H1 (cell line): ENCODE measurements around the gene CXCL6. TPM values are rescaled to one million over a fixed set of nuclear protein-coding genes. Genes with fewer than 3 reads are reported as not detected.

ENCODE experiments used
- BACH1 ChIP-seq: IDR thresholded peaks from 2 replicates; pipeline ENCODE4 v1.6.1; 2012; ENCODE audit warnings: low read length, improper control_type of control experiment
- HDAC2 ChIP-seq, 2 experiments: fragments of 300-600 bp in 1 of 2; sonication (generic) in 1 of 2; IDR thresholded peaks; 2 replicates each; pipeline ENCODE4 v1.6.1; 2011 to 2012; ENCODE audit warnings: low read depth in 2 of 2, low read length in 2 of 2, mild to moderate bottlenecking in 2 of 2, moderate library complexity in 2 of 2, borderline replicate concordance in 1 of 2, inconsistent platforms in 1 of 2
- YY1 ChIP-seq: IDR thresholded peaks from 2 replicates; pipeline ENCODE4 v1.6.1; 2011; ENCODE audit warnings: low read depth, mild to moderate bottlenecking, low read length
- ZNF274 ChIP-seq: IDR thresholded peaks from 2 replicates; pipeline ENCODE4 v1.7.0; 2012; ENCODE audit warnings: low read length, borderline replicate concordance; ENCODE audit errors: extremely low read depth
- polyA plus RNA-seq, 7 experiments: library from polyadenylated mRNA; depleted of rRNA in 3 of 7; stranded (reverse) in 5 of 7; unstranded in 2 of 7; fragments of >200 nt in 5 of 7; fragments of 200-250 nt in 2 of 7; gene quantifications; 1 replicate in 5 of 7; 2 replicates in 1 of 7; 4 replicates in 1 of 7; pipeline versions ENCODE4 v1.2.1 to v1.2.3, GENCODE V29; 2011 to 2013; ENCODE audit warnings: missing spikeins in 2 of 7, mixed read lengths in 2 of 7
- total RNA-seq: library from RNA; stranded (reverse); fragmentation: NEBNext Ultra II Directional; extraction: Animal tissue kit (Norgen Biotek cat#: 25700); gene quantifications from 2 replicates; pipeline ENCODE4 v1.2.1, GENCODE V29; 2021
- TF ChIP-seq, protein P1 (sequence below): fragments of 300-600 bp; sonication (generic); IDR thresholded peaks from 2 replicates; pipeline ENCODE4 v1.7.1; 2012; ENCODE audit warnings: low read length, moderate library complexity, mild to moderate bottlenecking, inconsistent platforms; ENCODE audit not compliant: insufficient replicate concordance

CXCL6 gene
- total and polyA plus RNA-seq, 2 of the 8 experiments (the other 6 are each of a cell fraction or from before 2014, with no cell fraction given), result 6.3 to 8.0 TPM

DNA sequence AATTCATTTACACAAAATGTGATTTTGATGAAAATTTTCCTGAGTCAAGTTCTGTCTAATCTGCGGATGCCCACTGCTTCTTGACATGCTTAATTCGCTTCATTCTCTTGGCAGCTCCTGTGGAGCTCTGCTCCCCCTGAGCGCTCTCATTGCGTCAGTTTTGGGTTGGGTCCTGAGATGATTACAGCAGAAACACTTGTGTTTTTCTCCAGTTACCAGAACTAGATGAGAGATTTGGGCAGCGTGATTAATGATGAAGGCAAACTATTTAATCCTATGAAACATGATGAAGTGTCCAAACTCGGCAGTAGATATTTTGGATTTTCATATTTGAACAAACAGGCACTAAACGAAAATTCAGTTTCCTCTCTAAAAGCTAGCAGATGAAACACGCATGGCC, 28.5 kb downstream of the CXCL6 start (continued):
- TF ChIP-seq, protein P1, sequence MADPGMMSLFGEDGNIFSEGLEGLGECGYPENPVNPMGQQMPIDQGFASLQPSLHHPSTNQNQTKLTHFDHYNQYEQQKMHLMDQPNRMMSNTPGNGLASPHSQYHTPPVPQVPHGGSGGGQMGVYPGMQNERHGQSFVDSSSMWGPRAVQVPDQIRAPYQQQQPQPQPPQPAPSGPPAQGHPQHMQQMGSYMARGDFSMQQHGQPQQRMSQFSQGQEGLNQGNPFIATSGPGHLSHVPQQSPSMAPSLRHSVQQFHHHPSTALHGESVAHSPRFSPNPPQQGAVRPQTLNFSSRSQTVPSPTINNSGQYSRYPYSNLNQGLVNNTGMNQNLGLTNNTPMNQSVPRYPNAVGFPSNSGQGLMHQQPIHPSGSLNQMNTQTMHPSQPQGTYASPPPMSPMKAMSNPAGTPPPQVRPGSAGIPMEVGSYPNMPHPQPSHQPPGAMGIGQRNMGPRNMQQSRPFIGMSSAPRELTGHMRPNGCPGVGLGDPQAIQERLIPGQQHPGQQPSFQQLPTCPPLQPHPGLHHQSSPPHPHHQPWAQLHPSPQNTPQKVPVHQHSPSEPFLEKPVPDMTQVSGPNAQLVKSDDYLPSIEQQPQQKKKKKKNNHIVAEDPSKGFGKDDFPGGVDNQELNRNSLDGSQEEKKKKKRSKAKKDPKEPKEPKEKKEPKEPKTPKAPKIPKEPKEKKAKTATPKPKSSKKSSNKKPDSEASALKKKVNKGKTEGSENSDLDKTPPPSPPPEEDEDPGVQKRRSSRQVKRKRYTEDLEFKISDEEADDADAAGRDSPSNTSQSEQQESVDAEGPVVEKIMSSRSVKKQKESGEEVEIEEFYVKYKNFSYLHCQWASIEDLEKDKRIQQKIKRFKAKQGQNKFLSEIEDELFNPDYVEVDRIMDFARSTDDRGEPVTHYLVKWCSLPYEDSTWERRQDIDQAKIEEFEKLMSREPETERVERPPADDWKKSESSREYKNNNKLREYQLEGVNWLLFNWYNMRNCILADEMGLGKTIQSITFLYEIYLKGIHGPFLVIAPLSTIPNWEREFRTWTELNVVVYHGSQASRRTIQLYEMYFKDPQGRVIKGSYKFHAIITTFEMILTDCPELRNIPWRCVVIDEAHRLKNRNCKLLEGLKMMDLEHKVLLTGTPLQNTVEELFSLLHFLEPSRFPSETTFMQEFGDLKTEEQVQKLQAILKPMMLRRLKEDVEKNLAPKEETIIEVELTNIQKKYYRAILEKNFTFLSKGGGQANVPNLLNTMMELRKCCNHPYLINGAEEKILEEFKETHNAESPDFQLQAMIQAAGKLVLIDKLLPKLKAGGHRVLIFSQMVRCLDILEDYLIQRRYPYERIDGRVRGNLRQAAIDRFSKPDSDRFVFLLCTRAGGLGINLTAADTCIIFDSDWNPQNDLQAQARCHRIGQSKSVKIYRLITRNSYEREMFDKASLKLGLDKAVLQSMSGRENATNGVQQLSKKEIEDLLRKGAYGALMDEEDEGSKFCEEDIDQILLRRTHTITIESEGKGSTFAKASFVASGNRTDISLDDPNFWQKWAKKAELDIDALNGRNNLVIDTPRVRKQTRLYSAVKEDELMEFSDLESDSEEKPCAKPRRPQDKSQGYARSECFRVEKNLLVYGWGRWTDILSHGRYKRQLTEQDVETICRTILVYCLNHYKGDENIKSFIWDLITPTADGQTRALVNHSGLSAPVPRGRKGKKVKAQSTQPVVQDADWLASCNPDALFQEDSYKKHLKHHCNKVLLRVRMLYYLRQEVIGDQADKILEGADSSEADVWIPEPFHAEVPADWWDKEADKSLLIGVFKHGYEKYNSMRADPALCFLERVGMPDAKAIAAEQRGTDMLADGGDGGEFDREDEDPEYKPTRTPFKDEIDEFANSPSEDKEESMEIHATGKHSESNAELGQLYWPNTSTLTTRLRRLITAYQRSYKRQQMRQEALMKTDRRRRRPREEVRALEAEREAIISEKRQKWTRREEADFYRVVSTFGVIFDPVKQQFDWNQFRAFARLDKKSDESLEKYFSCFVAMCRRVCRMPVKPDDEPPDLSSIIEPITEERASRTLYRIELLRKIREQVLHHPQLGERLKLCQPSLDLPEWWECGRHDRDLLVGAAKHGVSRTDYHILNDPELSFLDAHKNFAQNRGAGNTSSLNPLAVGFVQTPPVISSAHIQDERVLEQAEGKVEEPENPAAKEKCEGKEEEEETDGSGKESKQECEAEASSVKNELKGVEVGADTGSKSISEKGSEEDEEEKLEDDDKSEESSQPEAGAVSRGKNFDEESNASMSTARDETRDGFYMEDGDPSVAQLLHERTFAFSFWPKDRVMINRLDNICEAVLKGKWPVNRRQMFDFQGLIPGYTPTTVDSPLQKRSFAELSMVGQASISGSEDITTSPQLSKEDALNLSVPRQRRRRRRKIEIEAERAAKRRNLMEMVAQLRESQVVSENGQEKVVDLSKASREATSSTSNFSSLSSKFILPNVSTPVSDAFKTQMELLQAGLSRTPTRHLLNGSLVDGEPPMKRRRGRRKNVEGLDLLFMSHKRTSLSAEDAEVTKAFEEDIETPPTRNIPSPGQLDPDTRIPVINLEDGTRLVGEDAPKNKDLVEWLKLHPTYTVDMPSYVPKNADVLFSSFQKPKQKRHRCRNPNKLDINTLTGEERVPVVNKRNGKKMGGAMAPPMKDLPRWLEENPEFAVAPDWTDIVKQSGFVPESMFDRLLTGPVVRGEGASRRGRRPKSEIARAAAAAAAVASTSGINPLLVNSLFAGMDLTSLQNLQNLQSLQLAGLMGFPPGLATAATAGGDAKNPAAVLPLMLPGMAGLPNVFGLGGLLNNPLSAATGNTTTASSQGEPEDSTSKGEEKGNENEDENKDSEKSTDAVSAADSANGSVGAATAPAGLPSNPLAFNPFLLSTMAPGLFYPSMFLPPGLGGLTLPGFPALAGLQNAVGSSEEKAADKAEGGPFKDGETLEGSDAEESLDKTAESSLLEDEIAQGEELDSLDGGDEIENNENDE, result no peak
- TF ChIP-seq HDAC2 (IDR thresholded peaks at IDR 0.05; ENCODE audit: borderline replicate concordance in 1 of 2, low read depth in 2 of 2, low read length in 2 of 2) (no peak), ZNF274 (no peak), BACH1 (no peak), YY1 (no peak)
